GM19467 (cell line): ENCODE data around the gene ASB15.

Source experiments
- ATAC-seq: cut with Tn5 transposase; IDR thresholded peaks from one replicate; pipeline ENCODE4 v1.9.1; 2021; ENCODE audit warnings: mild to moderate bottlenecking, moderate library complexity; ENCODE audit not compliant: unreplicated experiment

ASB15 gene

DNA sequence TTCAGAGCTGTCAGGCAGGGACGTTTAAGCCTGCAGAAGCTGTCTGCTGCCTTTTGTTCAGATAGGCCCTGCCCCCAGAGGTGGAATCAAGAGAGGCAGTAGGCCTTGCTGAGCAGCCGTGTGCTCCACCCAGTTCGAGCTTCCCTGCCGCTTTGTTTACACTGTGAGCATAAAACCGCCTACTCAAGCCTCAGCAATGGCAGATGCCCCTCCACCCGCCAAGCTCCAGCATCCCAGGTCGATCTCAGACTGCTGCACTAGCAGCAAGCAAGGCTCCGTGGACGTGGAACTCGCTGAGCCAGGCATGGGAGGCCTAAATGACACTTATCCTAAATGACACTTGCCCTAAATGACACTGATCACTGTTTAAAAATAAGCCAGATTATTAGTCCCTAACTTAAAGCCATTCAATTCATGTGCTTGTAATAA lies 6.8 kb upstream of the ASB15 start:
- no peak for ATAC-seq

DNA sequence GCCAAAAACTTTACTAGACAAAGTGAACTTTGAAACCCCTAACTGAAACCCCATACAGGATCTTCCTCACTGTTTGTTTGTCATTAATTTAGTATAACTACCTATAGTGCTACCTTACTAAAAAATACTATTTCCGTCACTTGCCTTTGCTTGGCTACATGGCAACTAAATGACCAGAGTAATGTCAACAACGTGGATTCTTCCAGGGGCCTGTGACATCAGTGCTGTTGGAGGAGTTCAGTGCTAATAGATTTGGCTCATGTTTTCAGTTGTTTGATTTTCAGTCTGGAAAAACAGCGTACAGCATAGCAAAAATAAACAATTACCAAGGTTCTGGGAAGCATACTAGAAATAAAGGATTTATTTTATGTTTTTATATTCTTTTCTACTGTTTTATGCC lies 3.0 kb upstream of the ASB15 start:
- no peak for ATAC-seq

DNA sequence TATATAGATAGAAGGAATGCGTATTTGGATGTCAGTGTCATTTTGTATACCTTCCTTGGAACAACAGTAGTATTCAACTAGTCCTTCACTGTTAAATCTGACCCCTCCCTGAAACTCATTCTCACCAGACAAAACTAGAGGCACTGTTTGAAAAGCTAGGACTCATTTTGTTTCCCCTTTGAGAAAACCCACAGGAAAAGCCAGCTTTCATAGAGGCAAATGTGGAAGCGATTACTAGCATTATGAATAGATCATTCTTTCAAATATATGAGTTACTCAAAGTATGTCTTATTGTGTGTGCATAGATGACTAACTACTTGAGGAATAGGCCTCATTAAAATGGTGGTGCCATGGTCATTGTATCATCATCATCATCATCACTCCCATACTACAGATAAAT lies 1.9 kb upstream of the ASB15 start:
- ATAC-seq, result no peak

DNA sequence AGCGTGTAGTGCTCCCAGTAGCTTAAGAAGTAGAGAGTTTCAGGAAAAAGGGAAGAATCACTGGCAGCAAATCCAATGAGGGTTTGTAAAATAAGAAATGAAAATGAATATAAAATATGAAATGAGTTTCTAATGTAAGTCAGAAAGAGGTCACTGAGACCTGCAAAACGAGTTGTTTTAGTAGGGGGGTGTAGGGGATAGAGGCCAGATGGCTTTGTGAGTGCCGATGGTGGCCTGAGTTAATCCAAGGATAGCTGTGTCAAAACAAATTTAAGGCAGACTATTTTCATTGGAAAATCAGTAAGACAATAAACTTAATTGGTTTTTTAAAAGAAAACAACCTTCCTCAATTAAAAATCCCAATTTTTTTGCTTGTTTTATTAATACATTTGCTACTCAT lies 745 bp upstream of the ASB15 start:
- ATAC-seq, result no peak

DNA sequence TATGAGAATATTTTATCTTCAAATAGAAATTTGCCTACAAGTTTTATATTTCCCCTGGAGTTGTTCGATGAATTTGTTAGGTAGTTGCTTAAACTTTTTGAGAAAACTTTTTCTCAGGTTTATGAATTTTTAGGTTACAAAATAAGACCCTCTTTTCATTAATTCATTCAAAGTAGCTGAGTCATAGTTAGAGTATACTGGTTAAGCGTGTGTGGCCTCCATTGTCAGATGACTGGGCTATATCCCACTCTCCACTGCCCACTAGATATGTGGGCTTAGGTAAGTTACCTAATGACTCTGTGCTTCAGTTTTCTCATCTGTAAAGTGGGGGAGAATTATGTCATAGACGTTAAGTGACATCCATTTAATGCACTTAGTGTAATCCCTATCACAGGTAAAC lies 1.0 kb downstream of the ASB15 start:
- ATAC-seq, result no peak

- no peak for ATAC-seq
These were observed 3.1 kb downstream of the ASB15 start for GRCh38 chr7:123604739-123605138.

DNA sequence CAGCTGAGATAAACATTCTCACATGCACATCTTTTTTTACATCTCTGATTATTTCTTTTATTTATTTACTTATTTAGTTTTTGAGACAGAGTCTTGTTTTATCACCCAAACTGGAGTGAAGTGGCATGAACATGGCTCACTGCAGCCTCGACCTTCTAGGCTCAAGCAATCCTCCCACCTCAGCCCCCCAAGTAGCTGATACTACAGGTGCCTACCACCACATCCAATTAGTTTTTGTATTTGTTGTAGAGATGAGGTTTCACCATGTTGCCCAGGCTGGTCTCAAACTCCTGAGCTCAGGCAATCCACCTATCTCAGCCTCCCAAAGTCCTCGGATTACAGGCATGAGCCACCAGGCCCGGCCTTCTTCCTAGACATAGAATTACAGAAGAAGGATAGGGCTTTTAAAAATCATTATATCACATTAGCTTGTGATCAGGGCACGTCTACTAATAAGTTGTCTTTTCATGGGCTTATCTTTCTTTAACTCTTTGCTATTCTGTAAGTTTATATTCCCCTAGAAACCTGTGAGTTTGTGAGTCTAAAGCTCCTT lies 5.9 kb downstream of the ASB15 start:
- ATAC-seq, result no peak

GRCh38 chr7:123608991-123609882 lies 7.6 kb downstream of the ASB15 start:
- ATAC-seq, result no peak

GRCh38 chr7:123609883-123610239 lies 8.2 kb downstream of the ASB15 start:
- ATAC-seq, result no peak

- no peak for ATAC-seq
These were observed 10.4 kb downstream of the ASB15 start for GRCh38 chr7:123612024-123612423.

DNA sequence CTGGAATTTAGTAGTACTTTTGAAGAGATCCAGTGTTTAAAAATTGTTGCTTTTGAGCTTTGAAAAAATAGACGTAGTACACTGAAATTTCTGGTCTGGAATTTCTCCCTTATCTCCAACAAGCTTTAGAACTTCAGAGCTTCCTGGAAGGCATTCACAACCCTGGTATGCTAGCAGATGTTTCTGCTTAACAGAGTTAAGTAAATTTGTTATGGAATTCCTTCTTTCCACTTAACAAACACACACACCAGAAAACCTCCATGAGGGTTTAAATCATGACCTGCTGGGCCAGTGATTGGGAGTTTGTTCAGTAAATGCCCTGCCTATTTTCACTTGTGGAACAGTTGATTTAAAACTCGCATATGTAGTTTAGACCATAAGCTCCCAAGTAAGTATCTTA lies 13.7 kb downstream of the ASB15 start:
- ATAC-seq, result no peak

GRCh38 chr7:123616223-123616622 lies 14.6 kb downstream of the ASB15 start:
- ATAC-seq, result no peak

DNA sequence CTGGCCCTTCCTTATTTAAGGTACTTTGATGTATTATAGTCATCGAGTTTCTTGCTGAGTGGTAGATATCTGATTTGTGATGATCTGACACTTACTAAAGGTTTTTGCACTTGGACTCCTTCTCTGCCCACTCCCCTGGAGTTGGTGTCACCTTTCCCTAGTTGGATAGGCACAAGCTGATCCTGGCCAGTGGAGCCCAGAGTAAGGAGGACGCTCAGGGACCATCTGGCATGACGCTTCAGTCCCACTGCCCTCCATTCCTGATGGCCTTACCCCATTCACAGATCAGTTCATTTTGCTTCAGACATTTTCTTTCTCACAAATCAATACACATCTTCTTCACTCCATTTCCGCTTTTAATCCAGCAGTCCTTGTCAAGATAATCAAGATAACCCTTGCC lies 20.1 kb downstream of the ASB15 start:
- no peak for ATAC-seq

DNA sequence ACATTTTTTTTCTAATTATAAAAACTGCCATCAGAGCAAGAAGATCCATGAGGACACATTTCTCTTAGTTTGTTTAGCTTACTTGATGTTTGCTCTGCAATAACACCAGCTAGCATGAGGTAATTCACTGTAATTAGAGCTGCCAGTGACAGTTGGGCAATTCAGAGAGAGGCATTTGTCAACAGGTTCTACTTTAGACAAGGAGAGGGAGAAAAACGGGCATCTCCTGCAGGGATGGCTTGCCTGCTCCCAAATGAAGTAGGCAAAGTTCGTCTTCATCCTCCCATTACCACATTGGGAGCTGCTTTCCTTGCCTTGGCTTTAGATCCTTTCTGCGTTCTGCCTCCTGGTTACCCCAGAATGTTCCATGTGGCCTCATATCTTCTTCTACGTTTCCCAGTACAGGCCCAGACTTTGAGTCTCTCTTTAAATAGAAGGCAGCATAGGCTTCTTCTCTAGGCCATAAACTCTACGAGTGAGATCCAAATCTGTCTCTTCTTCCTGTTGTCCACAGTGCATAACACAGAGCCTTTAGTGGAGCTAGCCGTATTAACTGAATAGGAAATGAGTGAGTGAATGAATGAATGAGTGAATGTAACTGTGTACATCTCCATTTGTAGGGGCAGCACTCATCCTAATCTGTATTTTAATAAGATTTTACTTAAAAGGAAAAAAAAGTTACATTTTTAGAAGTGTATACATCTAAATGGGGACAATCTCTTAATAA lies 21.2 kb downstream of the ASB15 start:
- no peak for ATAC-seq

DNA sequence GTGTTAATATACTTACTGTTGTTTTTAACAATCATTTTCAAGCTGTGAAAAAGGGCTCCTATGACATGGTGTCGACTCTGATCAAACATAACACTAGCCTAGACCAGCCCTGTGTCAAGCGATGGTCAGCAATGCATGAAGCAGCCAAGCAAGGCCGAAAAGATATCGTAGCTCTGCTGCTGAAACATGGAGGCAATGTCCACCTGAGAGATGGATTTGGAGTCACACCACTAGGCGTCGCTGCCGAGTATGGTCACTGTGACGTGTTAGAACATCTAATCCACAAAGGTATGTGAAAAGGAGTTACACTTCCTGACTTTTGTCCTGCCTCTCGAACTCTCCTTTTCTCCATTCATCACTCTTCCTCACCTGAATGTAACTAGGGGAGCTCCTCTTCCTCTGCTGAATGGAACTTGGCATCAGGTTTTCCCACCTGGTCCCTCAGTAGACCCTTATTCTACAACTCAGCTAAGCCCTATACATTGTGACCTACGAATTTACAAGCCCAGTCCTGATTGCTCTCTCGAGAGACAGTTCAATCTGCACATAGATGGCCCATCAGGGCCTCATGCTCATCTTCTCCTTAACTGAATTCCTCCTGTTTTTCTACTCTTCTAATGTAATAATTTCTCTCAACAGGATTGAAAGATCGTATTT lies 23.0 kb downstream of the ASB15 start:
- ATAC-seq, result peak; percentile 96

- ATAC-seq, result no peak
These were observed 23.6 kb downstream of the ASB15 start for GRCh38 chr7:123625254-123625653.

GRCh38 chr7:123627851-123628250 lies 26.2 kb downstream of the ASB15 start:
- no peak for ATAC-seq

- no peak for ATAC-seq
These were observed 27.2 kb downstream of the ASB15 start for GRCh38 chr7:123628829-123629228.

DNA sequence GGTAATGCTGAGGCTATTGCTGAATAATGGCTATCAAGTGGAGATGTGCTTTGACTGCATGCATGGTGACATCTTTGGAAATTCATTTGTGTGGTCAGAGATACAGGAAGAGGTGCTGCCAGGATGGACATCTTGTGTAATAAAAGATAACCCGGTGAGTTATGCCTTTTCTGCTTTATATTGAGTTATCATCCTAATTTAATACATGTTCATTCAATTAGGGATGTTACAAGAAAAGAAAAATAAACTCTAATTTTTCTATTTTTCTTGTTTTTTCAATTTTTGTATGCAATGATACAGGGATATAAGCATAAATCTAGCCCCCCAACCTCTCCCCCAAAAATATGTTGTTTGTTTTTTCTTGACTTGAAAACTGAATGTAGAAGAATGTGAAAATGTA lies 27.7 kb downstream of the ASB15 start:
- ATAC-seq, result no peak

- ATAC-seq, result no peak
These were observed 31.2 kb downstream of the ASB15 start for GRCh38 chr7:123632808-123633207.

DNA sequence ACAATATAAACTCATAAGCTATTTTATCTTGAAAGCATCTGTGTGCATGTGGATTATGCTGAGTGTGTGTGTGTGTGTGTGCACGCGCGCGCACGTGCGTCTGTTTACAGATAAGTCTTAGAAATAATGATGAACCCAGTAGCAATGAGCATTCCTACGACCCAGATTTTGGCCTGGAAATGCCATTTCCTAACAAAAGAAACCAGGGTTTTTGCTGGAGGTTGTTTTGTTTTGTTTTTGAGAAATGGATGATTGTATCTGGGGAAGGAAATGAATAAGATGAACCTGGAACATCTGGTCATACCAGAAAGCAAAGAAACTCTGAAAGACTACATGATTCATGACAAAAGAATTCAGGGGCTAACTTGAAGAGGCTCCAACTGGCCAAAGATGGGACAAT lies 31.9 kb downstream of the ASB15 start:
- no peak for ATAC-seq
